NCI-H2107 (cell line): ENCODE measurements around the gene TCOF1.

Source experiments
- DNase-seq: peaks from one replicate; lab custom pipeline; 2025; lab: John Stamatoyannopoulos, UW

The TCOF1 gene, protein sequence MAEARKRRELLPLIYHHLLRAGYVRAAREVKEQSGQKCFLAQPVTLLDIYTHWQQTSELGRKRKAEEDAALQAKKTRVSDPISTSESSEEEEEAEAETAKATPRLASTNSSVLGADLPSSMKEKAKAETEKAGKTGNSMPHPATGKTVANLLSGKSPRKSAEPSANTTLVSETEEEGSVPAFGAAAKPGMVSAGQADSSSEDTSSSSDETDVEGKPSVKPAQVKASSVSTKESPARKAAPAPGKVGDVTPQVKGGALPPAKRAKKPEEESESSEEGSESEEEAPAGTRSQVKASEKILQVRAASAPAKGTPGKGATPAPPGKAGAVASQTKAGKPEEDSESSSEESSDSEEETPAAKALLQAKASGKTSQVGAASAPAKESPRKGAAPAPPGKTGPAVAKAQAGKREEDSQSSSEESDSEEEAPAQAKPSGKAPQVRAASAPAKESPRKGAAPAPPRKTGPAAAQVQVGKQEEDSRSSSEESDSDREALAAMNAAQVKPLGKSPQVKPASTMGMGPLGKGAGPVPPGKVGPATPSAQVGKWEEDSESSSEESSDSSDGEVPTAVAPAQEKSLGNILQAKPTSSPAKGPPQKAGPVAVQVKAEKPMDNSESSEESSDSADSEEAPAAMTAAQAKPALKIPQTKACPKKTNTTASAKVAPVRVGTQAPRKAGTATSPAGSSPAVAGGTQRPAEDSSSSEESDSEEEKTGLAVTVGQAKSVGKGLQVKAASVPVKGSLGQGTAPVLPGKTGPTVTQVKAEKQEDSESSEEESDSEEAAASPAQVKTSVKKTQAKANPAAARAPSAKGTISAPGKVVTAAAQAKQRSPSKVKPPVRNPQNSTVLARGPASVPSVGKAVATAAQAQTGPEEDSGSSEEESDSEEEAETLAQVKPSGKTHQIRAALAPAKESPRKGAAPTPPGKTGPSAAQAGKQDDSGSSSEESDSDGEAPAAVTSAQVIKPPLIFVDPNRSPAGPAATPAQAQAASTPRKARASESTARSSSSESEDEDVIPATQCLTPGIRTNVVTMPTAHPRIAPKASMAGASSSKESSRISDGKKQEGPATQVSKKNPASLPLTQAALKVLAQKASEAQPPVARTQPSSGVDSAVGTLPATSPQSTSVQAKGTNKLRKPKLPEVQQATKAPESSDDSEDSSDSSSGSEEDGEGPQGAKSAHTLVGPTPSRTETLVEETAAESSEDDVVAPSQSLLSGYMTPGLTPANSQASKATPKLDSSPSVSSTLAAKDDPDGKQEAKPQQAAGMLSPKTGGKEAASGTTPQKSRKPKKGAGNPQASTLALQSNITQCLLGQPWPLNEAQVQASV (N-terminal part only)

DNA sequence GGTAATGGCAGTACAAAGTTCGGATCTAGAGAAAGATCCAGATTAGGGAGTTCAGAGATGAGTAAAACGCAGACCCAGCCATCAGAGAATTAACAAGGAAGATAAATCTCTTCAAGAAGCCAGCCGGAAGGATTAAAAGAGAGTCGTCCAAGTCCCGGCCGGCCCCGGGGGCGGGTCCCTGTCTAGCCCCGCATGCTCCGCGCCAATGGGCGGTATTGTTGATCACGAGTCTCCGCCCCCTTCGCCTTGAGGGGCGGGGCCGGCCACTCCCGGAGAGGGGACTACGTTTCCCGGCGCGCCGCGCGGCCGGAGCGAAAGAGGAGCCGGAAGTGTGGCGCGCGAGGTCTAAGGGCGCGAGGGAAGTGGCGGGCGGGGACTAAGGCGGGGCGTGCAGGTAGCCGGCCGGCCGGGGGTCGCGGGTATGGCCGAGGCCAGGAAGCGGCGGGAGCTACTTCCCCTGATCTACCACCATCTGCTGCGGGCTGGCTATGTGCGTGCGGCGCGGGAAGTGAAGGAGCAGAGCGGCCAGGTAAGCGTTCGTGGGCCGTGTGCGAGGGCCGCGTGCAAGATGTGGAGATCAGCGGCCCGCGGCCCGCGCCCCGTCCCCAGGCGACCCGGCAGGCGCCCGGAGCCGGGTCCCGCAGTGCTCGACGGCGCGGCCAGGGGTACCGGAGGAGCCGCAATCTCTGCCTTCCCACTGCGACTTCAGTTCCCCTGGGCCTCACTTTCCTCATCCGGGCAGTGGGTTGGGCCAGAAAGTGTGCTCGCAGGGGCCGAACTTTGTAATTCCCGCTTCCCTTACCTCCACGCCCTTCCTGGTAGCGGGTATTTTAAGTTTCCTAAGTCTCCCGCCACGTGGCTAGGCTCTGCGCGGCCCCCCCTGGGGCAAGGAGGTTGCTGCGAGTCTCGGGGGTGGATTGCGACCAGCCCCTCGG lies at the start of gene TCOF1:
TCOF1 (plus strand) TSS at position 372 of the 935 bp plus-strand sequence; CDS start at position 422, 50 bp downstream.
- peak; percentile 80 for DNase-seq

DNA sequence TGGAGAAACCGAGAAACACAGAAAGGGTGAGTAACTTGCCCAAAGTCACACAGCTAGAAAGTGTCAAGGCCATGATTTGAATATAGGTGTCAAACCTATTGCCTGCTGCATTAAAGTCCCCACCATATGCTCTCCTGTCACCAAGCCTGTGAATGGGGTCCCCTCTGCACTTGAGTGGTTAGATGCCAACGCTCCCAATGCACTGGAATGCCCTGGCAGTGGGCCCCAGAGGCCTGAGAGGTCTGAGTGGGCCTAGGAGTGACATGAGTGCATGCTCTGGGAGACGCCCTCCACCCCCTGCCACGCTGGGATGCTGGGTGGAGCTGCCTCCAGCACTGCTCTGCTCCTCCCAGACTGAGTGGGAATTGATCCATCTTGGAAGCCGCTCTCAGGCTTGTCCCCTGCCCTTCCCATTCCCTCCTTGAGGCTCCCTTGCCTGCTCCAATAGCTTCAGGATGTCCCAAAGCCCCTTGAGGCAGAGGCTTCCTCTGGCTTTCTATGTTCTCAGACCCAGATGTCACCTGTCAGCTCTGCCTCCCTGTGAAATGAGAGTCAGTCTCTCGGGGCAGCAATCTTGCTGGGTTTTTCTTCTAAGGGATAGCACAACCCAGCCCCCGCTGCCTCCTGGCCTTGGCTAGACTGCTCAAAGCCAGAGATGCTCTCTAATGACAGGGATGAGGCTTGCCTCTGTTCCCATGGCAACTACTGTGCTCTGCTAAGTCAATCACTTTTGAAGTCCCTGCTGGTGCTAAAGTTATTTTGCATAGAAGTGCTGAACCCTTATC lies 48.2 kb upstream of the TCOF1 start:
- DNase-seq, result no peak

DNA sequence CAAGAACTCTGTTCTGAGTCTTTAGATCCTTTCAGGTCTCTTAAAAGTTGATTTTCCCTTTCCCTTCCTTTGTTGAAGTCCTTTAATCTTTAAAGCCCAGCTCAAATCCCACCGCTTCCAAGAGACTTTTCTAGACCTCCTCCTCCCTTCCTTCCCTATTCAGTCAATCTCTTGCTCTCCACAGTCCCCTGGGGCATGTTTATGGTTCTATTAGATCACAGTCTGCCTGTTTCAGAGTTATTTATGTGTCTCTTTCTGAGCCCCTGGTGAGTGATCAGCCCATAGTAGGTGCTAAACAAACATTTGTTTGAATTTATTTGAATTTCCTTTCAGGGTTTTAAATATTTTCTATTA lies 47.6 kb upstream of the TCOF1 start:
- DNase-seq, result no peak

DNA sequence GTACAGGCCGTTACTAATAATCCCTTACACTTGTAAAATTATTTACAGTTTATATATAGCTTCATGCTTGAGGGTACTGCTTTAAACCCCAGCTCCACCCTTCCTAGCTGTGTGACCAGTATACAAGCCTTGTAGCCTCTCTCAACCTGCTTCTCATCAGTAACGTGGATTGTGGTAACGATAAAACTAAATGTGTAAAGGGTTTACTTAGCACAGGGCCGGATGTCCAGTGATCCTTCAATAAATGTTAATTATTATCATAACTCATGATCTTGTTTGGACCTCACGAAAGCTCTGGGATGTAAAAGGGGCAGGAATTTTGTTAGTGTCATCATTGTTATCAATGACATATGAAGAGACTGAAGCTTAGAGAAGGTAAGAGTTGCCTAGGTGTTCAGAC lies 47.3 kb upstream of the TCOF1 start:
- no peak for DNase-seq

DNA sequence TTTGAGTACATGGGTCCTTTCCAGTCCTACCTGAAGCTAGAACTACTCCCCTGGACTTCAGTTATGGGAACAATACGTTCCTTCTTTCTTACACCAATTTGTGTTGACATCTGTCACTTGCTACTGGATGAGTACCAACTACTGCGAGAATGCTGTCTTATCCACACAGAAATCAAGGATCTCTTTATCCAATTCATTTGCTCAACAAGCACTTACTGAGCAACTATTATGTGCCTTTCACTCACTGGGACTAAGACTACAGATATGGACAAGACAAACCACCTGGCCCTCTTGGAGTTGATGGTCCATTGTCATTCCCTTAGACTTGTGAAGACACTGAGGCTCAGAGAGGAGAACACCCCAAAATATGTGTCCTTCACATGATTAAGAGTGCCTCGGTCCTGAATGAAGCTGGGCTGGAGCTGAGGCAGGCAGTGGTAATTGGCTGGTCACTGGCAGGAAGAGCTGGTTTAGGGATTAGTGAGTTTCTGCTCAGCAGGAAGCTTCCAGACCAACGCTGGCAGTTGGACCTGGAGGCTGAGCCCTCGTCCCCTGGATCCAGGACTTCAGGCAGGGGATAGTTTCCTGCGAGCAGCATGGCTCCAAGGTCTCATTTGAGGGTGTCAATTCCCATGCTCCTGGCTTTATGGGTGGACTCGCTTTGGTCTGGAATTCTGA lies 46.3 kb upstream of the TCOF1 start:
- DNase-seq, result no peak

DNA sequence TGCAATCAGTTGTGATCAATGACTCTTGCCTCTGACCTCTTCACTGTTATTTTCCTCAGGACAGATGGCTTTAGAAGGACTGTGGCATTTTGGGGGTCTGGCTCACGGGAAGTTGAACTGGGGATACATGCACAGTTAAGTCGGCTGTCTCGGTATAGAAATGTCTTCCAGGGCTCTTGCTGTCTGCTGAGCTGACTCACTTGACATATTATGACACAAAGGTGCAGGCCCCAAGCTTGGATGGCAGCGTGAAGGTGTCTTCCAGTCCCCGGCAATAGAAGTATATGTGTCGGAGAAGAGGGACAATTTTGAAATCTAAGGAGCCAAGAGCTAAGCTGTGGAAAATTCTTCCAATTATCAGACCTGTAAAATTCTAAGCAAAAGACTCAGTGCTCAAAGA lies 45.0 kb upstream of the TCOF1 start:
- DNase-seq, result no peak

DNA sequence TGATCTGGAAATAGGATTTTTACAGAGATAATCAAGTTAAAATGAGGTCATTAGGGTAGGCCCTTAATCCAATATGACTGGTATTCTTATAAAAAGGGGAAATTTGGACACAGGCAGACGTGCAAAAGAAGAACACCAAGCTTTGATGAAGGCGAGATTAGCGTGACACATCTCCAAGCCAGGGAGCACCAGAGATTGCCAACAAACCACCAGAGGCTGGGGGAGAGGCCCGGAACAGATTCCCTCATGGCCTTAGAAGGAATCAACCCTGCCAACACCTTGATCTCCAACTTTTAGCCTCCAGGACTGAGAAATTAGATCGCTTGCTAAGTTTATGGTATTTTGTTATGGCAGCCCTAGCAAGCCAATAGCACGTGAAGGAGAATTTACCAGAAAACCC lies 44.0 kb upstream of the TCOF1 start:
- DNase-seq, result no peak

DNA sequence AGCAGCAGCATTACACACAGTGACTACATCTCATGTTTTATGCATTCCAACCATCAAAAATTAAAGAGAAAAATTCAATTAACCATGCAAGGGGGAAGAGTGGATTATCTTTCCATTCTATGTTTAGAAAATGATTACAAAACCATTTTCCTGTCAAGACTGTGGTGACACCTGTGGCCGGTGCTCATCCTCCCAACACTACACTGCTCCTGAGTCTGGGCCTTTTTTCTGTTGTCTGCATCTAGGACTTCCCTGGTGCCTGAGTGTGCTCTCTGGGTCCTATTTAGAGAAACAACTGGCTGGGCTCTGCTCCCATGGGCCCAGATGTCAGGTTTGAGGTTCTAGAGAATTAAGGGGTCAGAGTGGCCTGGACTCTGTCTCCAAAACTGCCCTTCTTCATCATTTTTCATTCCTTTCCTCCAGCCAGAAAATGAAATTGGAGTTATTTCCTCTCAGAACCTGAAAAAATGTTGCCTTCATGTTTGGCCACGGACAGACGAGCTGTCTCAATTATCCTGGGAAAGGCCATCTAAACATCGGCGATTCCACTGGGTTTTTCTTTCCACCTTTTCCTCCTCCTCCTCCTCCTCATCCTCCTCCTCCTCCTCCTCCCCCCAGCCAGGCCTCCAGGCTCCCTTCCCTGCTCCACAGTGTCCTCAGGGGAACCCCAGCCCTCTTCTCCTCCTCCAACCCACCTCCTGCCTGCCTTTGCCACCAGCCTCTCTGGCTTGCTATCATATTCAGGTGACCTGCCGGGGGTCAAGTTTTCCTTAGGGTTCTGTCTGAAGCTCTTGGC lies 43.4 kb upstream of the TCOF1 start:
- no peak for DNase-seq

DNA sequence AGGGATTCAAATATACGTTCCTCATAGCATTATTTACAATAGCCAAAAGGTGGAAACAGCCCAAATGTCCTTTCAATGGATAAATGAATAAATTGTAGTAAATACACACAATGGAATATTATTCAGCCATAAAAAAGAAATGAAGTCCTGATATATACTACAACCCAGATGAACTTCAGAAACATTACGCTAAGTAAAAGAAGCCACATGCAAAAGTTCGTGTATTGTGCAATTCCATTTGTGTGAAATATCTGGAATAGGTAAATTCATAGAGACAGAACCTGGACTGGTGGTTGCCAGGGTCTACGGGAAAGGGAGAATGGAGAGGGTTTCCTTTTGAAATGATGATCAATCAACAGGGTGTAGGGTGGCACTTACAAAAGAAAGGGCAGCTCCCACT lies 42.3 kb upstream of the TCOF1 start:
- DNase-seq, result no peak

DNA sequence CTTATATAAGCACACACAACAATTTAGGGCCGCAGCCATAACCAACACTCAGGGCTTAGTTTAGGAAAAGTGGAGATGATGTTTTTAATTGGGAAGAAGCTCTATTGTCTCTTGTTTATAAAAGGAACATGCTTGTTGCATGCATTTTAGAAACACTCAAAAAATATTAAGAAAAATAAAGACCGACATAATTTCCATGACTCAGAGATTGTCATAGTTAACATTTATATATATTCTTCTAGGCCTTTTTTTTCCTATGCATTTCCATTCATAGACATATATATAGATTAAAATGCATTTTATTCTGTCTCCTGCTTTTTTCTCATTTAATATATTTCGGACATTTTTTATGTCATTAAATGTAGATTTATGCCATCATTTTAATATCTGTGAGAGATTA lies 41.2 kb upstream of the TCOF1 start:
- DNase-seq, result no peak

DNA sequence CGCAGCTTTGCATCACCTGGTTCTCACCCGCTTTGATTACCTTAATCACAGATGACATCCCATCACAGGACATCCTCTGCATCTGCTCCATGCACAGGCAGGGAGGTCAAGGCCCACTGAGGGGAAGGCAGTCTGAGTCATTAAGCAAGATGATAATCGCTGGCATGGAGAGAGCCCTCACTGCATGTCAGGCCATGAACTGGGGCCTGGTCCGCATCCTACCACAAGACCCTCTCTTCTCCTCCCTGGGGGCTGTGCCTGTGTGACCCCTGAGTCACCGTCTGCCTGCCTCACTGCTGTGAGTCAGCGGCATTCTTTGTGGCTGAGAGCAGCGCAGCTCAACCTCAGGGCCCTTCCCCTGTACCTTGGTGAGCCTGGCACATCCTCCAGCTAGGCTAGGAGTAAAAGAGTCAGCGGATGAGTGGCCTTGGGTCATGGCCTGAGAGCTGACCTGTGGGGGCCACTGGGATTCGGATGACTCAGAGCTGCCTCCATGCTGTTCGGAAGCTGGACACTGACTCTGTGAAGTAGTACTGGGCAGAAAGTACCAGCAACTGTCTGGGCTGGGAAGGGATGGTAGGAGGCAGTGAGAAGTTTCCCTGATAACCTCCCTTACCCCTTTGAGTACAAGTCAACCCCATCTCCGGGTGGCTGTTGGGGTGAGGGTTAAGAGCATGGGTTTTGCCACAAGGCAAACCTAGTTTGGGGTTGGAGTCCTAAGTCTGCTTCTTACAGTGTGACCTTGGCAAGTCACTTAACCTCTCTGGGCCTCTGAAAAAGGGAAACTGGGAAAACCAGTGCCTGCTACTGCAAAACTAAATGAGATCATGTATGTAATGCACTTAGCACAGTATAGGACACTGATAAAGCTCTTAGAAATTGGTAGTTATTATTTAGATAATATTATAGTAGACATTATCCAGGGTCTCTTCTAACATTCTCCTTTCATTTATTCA lies 40.2 kb upstream of the TCOF1 start:
- DNase-seq, result no peak

DNA sequence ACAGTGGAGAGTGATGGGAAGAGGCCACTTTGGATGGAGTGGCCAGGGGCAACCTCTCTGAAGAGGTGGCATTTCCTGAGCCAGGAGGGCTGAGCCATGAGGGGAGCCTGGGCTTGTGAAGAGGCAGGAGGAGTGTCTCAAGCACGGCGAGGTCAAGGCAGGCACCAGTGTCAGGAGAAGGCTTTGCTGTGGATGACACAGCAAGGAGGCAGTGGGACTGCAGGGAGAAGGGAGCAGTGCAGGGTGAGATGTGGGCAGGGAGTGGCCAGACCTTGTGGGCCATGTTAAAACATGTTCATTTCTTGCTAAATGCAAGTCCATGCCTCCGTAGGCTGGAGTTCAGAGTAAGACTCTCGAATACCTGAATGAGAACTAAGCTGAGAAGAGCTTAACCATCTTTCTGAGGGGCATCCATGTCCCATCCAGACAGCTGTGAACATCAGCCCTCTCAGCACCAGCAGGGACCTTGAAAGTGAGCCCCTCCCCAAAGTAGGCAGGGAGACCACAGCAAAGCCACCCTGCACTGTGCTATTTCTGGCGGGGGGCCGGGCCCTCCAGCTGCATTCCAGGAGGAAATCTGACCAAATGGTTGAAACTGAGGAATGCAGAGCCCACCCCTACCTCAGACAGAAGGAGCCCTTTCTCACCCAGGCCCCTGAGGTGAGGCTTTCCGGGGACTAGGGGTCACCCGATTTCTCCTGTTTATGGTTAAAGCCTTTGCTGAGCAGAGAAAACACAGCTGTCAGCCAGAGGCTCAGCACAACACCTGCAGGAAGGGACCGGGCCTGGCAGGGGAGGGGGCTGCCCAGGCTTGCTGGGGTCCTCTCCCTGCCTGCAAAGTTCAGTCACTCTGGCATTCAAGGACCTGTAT lies 38.6 kb upstream of the TCOF1 start:
- DNase-seq, result no peak

DNA sequence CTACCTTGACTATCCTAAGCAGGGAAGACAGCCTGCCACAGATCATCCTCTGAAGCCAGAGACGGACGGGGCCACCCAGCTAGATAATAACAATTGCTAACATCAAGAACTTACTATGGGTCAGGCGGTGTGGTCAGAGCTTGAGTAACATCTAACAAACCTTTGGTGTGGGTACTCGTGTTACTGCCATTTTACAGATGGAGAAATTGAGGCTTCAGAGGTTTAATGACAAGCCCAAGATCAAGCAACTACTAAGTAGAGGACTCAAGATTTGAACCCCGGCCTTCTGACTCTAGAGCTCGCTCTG lies 38.1 kb upstream of the TCOF1 start:
- DNase-seq, result no peak

DNA sequence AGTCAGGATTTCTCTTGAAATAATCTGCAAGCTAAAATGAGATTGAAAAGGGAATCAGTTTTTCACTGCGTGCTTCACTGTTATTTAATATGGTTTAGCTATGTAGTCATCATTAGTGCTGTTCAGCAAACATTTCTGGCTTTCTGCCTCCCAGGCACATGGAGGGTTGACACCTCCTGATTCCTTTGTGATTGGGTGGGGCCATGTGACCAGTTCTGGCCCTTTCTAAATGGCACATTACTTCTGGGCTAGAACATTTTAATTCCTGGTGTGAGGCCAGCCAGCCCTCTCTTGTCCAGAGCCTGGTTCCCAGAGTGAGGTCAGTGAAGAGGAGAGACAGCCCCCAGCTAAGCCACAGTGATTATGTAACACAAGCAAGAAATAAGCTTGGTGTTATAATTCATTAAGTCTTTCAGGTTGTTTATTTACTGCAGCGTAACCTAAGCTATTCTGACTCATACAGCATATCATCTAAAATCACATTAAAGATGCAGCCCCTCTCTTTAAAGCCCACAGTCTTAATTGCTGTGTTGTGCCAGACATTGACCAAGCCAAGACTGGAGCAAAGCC lies 37.4 kb upstream of the TCOF1 start:
- DNase-seq, result no peak

DNA sequence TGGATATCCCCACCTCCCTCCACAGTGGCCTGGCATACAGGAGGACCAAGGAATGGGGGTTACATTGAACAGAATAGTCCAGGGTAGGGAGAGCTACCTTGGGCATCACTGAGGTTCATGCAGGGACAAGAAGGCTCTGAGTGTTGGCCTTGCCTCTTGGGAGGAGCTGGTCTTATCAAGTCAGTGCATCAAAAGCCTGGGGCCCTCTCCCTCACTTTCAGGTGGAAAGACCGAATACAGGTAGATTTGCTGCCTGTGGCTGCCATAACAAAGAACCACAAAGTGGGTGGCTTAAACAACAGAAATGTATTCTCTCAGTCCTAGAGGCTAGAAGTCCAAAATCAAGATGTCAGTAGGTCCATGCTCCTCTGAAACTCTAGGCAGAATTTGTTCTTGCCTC lies 36.3 kb upstream of the TCOF1 start:
- no peak for DNase-seq

DNA sequence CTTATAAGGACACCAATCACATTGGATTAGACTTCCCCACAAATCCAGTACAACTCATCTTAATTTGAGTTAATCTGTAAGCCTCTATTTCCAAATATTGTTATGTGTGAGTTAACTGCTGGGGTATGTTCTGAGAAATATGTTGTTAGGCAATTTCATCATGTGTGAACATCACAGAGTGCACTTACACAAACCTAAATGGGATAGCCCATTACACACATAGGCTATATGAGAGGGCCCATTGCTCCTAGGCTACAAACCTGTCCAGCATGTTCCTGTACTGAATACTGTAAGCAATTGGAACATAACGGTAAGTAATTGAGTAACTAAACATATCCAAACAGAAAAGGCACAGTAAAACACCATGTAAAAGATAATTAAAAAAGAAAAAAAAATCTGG lies 35.7 kb upstream of the TCOF1 start:
- DNase-seq, result no peak

DNA sequence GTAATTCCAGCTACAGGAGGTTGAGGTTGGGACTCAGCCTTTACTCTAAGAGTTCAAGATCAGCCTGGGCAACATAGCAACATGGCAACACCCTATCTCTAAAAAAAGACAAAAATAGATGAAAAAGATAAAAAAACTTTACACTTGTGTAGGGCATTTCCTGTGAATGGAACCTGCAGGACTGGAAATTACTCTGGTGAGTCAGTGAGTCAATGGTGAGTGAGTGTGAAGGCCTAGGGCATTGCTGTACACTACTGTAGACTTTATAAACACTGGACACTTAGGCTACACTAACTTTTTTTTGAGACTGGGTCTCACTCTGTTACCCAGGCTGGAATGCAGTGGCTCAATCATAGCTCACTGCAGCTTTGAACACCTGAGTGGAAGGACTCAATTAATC lies 35.3 kb upstream of the TCOF1 start:
- DNase-seq, result no peak
